HEK293T (cell line): ENCODE data around the gene KRTAP3-2.

Source experiments
- ARNT ChIP-seq: fragments of 450-650 bp; IDR thresholded peaks from 2 replicates; pipeline ENCODE4 v1.6.1; 2017; ENCODE audit warnings: mild to moderate bottlenecking
- BHLHE40 ChIP-seq: fragments of 450-650 bp; IDR thresholded peaks from 2 replicates; pipeline ENCODE4 v1.6.1; 2016; ENCODE audit warnings: mild to moderate bottlenecking, moderate library complexity, borderline replicate concordance
- CTBP1 ChIP-seq: fragments of 450-650 bp; IDR thresholded peaks from 2 replicates; pipeline ENCODE4 v1.6.1; 2016; ENCODE audit warnings: borderline replicate concordance
- ELF4 ChIP-seq: fragments of 450-650 bp; IDR thresholded peaks from 2 replicates; pipeline ENCODE4 v1.6.1; 2017; ENCODE audit warnings: antibody characterized with exemption
- FOXK2 ChIP-seq: fragments of 450-650 bp; IDR thresholded peaks from 2 replicates; pipeline ENCODE4 v1.6.1; 2016; ENCODE audit warnings: mild to moderate bottlenecking
- FOXM1 ChIP-seq: fragments of 450-650 bp; IDR thresholded peaks from 2 replicates; pipeline ENCODE4 v1.6.1; 2017; ENCODE audit warnings: mild to moderate bottlenecking, borderline replicate concordance
- HDGF ChIP-seq: fragments of 450-650 bp; IDR thresholded peaks from 2 replicates; pipeline ENCODE4 v1.6.1; 2017; ENCODE audit warnings: antibody characterized with exemption, borderline replicate concordance
- L3MBTL2 ChIP-seq: fragments of 450-650 bp; conservative IDR thresholded peaks from 2 replicates; pipeline ENCODE4 v1.6.1; 2016; ENCODE audit warnings: mild to moderate bottlenecking
- NFRKB ChIP-seq: fragments of 450-650 bp; IDR thresholded peaks from 2 replicates; pipeline ENCODE4 v1.6.1; 2016; ENCODE audit warnings: mild to moderate bottlenecking, moderate library complexity
- PKNOX1 ChIP-seq: fragments of 450-650 bp; IDR thresholded peaks from 2 replicates; pipeline ENCODE4 v1.6.1; 2016
- SP1 ChIP-seq: fragments of 450-650 bp; IDR thresholded peaks from 2 replicates; pipeline ENCODE4 v1.6.1; 2017
- SUZ12 ChIP-seq: fragments of 450-650 bp; IDR thresholded peaks from 2 replicates; pipeline ENCODE4 v1.6.1; 2016; ENCODE audit warnings: mild to moderate bottlenecking
- TARDBP ChIP-seq: fragments of 450-650 bp; IDR thresholded peaks from 2 replicates; pipeline ENCODE4 v1.6.1; 2016
- ZNF384 ChIP-seq: fragments of 450-650 bp; IDR thresholded peaks from 2 replicates; pipeline ENCODE4 v1.6.1; 2016

- TF ChIP-seq SP1 = no peak
- TF ChIP-seq TARDBP = no peak
- TF ChIP-seq HDGF = no peak
- TF ChIP-seq L3MBTL2 = no peak
- TF ChIP-seq PKNOX1 = no peak
- no peak for TF ChIP-seq FOXM1
- no peak for TF ChIP-seq CTBP1
- no peak for TF ChIP-seq ZNF384
- TF ChIP-seq BHLHE40 = no peak
- TF ChIP-seq ELF4 = no peak
- TF ChIP-seq NFRKB = no peak
- no peak for TF ChIP-seq ARNT
- TF ChIP-seq SUZ12 = no peak
- no peak for TF ChIP-seq FOXK2
Observed at GRCh38 chr17:40949418-40949817, 50.3 kb downstream of the KRTAP3-2 start.
